HCT116 (cell line): ENCODE measurements around the gene ACTG2.

Experiments used
- CTCF ChIP-seq, 3 experiments: fragments of 200-600 bp in 1 of 3; sonication (generic) in 1 of 3; IDR thresholded peaks in 2 of 3; conservative IDR thresholded peaks in 1 of 3; 2 replicates each; pipeline ENCODE4 v1.5.1; 2012 to 2017; ENCODE audit warnings: low read depth in 2 of 3, low read length in 2 of 3, antibody characterized with exemption in 1 of 3, borderline replicate concordance in 1 of 3, control low read depth in 1 of 3, mild to moderate bottlenecking in 1 of 3, mixed read lengths in 1 of 3, mixed run types in 1 of 3, moderate library complexity in 1 of 3; ENCODE audit not compliant: insufficient read depth in 1 of 3
- EZH2 ChIP-seq: fragments of 200-600 bp; sonication (generic); IDR thresholded peaks from 2 replicates; pipeline ENCODE4 v1.6.1; 2017; ENCODE audit warnings: antibody characterized with exemption, mixed run types
- EZH2phosphoT487 ChIP-seq: fragments of 200-600 bp; IDR thresholded peaks from 2 replicates; pipeline ENCODE4 v1.6.1; 2018; ENCODE audit warnings: antibody characterized with exemption, borderline replicate concordance
- MAX ChIP-seq: IDR thresholded peaks from 2 replicates; pipeline ENCODE4 v1.6.1; 2012
- POLR2A ChIP-seq: IDR thresholded peaks from 2 replicates; pipeline ENCODE4 v1.7.0; 2011; ENCODE audit warnings: borderline replicate concordance; ENCODE audit not compliant: insufficient read depth, insufficient read length; ENCODE audit errors: extremely low read depth
- REST ChIP-seq: IDR thresholded peaks from 2 replicates; pipeline ENCODE4 v1.6.1; 2012; ENCODE audit warnings: low read depth

- no peak for TF ChIP-seq CTCF (IDR thresholded peaks at IDR 0.05 in 2 of 3, conservative IDR thresholded peaks at IDR 0.05 in 1 of 3; ENCODE audit: borderline replicate concordance in 1 of 3, insufficient read depth in 1 of 3, low read depth in 2 of 3, low read length in 2 of 3)
- TF ChIP-seq EZH2 = no peak
- no peak for TF ChIP-seq MAX
- no peak for TF ChIP-seq EZH2phosphoT487
- TF ChIP-seq REST = no peak
- no peak for TF ChIP-seq POLR2A
These were observed 24.9 kb downstream of the ACTG2 start for GRCh38 chr2:73917696-73918207.
